T-helper 9 cell (primary cell): Measurements from ENCODE around the gene FRMD4A.
"Not testable (repeated sequence)": the region's sequence is repeated elsewhere in the genome, so short reads cannot be mapped to it uniquely, and the experiment has no call there.

ENCODE experiments used
- DNase-seq: peaks from one replicate; pipeline ENCODE4 v3.0.0-alpha.2; 2020

The FRMD4A gene

DNA sequence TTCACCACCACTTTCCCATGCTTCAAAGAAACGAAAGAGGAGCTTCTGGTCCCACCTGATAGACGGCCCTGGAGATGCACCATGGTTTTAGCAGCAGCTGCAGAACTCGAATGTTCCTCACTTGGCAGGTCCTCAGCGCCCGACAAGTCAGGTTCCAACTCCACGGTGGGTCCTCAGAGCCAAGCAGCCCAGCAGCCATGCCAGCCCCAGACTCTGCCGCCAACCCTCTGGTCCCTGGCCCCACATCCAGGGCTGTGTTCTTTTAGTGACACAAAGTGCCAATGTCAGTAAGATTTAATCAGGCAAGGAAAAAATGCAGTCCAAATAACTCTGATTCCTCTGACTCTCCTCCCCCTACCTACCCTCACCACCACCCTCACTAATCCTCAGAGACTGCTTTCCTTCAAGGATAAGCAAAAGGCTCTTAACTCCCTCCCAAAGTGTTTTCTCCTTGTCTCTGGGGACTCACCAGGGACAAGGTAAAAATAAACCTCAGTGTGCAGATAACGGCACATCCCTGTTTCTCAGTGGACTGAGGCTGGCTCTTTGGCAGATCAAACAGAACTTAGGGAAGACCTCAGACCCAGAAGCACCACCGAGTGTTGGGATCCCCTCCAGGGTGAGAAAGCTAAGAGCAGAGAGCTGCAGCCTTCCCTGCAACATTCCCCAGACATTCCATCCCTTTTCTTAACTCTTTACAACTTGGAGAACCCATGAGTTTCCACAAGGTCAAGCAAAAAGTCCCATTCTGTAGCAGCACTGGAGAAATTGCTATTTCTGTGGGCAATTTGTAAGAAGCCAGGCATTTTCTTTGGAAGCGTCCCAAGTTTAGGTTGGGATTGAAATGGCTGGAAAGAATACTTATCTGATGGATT is 358.9 kb downstream of the FRMD4A start:
- DNase-seq = no peak

DNA sequence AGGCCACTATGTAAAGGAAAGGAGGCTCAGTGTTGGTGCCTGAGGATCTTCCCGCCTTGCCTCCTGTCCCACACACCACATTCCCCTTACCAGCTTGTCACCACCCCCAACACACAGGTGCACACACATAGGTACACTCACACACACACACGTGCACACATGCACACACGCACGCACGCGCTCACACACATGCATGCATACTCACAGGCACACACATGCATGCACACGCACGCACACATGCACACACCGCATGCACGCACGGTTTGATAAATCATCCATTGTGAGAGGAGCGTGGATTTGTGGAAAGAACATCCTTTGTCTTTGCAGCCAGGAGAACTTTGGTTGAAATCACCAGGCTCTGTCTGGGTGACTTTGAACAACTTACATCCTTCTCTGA is 359.8 kb downstream of the FRMD4A start:
- DNase-seq = no peak

DNA sequence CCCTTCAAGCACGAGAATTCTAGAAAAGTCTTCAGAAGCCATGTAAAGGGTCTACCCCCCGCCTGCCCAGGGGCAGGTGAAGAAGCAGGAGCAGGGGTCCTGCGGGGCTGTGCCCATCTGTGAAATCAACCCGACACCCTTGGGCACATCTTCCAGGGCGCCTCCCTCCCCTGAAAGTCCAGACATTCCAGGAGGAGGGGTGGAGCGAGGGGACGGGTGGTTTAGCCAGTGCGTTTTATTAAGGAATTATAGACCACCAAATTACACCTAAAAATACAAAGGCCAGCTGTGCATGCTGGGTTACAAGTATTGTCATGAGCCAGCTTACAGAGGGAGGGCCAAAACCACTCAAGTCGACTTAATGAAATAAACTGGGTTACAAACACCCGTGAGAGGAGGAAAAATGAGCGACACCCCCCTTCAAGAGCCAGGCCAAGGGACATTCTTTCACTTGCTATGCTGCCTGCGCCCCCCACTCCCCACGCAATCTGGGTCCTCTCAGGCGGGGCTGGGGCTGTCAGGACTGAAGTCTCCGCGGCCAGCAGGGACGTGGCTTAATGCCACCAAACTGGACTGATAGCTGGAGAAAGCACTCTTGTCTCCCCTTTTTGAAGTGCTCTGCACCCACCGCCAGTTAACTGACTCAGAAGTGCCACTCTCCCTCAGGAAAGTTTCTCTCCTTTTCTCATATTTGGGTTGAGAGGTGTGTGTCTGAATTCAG is 360.3 kb downstream of the FRMD4A start:
- no peak for DNase-seq

DNA sequence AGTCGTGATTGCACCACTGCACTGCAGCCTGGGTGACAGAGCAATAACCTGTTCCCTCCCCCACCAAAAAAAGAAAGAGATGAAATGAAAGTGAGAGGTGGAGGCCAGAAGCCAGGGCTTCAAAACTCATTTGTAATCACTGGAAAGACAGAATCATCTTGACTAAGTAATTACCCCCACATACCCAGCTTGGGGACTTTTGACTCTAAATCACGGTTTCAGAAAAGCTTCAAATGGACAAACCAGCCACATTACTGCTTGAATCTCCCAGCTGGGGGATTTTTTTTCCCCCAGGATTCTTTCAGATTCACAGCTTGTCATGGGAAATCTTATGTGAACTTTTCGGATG is 361.0 kb downstream of the FRMD4A start:
- DNase-seq = no peak

DNA sequence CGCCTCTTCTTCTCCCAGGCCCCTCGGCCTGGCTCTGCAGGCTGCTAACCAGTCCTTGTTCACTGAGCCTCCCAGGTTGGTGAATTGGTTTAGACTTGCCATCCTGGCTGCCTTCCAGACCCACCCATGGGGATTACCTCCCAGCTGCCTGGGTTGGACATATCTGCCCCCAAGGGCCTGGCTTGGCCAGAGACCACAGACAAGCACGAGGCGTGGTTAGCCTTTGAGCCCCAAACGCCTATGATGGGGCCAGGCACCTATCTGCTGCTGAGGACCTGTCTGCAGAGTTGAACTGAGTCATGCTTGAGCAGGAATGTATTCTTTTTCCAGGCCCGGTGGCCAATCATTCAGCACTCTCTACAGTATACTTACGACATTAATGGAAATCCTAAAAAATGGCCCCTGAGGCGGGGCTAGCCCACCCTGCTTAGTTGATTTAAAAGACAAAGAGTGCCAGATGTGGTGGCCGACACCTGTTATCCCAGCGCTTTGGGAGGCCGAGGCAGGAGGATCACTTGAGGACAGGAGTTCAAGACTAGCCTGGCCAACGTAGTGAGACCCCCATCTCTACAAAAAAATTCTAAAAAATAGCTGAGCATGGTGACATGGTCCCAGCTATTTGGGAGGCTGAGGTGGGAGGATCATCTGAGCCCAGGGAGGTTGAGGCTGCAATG is 361.5 kb downstream of the FRMD4A start:
- no peak for DNase-seq

DNA sequence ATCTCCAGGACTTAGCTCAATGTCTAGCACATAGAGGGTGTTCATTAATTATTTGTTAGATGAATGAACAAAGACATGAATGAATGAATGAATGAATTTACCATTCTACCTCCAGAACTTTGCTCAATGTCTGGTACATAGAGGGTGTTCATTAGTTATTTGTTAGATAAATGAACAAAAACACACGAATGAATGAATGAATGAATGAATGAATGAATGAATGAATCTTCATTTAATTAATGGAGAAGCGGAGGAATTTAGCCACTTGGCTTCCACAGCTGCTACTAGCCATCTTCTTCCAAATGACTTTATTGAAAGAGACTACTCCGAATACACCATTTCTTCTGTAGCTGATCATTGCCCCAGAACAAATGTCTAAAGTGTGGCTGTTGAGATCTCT is 368.9 kb downstream of the FRMD4A start:
- no peak for DNase-seq

DNA sequence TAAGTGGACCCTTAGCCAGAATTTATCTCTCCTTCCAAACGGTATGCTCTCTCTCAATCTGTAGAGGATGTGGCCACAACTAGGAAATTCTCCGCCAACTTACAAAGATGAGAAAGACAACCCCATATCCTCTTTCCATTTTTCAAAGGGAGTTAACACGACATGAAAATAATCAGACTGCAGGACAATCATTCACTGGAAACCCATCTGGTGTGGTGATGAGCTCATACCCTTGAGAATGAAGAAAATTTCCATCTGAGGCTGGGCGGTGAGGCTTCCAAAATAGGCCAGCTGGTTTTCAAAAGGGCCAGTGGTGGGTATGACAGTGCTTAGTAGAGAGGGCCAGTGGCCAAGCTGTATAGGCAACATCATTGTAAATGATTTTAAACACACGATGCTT is 369.6 kb downstream of the FRMD4A start:
- no peak for DNase-seq

DNA sequence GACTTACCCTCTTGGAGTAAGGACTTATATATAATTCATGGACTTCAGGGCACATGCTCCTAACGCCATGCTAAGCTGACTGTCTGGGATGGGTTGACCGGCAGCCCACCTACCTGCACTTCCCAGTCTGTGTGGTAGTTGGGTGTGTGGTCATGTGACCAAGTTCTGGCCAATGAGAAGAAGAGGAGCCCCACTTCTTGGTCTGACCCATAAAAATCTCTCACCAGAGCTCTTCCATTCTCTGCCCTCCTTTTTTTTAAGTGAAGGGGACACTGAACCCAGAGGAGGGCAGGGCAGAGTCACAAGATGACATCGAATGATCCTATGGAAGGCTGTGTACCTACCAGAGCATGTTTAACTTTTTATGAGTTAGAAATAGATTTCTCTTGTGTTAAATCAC is 370.1 kb downstream of the FRMD4A start:
- DNase-seq = no peak

DNA sequence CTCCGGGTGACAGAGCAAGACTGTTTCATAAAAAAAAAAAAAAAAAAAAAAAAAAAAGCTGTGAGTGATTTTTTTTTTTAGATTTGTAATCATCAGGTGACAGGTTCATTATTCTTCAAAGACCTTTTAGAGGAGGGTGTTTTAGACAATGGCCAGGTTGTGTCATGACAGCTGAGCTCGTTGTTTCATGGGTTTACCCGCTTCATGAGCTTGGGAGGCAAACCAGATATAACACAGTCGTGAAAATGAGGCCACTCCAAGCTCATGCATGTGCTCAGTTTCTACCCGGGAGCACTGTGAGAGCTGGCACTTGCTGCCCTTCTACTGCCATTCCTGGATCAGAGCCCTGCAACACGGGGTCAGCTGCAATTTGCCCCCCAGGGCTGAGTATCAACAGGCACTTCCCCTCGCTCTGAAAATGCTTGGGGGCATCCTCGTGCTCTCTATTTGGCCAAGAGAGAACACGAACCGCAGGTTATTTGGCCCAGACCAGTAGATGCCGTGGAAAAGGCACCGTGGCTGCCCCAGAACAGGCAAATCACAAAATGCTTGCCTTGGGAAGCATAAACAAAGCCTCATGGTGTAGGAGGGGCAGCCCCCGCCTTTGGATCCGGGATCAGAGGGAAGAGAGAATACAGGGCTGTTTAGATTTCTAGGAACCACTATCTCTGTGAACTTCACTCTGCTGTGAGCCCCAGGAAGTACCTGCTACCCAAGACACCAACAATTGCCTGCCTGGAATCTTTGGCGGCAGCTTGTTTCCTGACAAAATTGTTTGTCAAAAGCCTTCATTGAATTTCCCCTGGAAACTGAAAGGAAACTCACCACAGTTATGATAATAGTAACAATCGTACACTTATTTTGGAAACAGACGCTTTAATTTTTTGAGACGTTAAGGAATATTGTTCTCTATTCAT is 371.0 kb downstream of the FRMD4A start:
- DNase-seq = no peak

DNA sequence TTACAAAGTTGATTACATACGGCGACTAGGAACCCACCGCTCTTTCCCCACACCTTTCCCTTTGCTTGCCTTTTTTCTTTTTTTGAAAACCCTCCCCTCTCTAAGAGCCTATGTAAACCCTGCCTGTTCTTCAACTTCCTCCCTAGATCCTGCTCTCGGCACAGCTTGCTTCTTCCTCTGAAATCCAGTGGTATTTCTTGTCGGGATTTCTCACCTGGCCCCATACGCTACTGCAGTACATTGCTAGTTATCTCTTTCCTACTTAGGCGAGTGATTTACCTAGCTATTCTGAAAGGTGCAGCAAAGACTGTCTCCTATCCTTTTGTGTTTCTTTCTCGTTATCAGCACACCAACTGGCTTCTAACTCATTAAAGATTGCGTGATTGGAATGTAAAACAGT is 372.9 kb downstream of the FRMD4A start:
- no peak for DNase-seq

DNA sequence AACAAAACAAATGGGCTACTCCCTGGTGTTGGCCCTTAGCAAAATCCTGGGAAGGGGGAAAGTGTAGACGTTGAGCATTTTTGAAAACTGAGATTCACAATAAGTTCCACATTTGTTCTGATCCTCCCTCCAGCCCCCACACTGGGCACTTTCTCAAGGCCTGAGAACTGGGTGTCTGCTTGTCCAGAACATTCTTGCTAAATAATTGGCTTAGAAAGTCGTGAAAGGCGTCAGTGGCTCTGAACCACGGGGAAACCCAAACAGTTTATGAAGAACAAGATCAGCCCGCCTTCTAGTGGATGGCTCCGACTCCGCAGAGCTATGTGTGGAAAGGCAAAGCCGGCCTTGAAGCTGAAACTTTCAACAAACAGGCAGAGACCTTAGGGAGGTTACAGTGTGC is 373.9 kb downstream of the FRMD4A start:
- DNase-seq = no peak

DNA sequence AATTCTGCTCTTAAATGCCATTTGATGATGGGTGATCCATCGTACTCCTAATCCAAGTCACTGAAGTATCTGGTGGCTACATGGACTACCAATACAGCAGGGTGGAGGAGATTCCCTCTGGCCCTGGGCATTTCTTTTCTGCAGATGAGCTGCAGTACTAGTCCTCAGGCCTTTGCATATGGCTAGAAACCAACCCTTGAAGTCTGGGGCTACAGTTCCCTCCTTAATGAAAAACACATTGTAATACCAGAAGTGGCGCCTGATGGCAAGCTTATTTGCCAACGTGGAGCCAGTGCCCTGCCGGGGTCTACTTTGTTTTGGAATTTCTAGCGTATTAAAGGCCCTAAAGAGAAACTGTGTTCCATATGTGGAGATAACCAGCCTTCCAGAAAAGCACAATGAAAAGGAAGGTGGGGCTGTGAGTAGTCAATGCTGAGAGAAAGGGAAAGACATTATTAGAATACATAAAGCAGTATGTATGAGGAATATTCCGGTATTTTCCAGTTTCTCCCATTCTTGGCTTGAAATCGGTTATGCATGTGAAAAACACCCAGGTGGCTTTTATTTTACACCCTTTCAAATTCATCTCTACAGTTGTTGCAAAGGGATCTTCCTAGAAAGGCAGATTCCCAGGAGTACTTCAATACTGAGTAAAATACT is 375.2 kb downstream of the FRMD4A start:
- DNase-seq = no peak

DNA sequence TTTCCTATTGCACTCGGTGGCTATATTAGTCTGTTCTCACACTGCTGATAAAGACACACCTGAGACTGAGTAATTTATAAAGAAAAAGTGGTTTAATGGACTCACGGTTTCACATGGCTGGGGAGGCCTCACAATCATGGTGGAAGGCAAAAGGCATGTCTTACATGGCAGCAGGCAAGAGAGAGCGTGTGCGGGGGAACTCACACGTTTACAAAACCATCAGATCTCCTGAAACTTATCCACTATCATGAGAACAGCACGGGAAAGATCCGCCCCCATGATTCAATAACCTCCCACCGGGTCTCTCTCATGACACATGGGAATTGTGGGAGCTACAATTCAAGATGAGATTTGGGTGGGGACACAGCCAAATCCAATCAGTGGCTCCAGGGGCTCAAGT is 376.5 kb downstream of the FRMD4A start:
- not testable (repeated sequence) for DNase-seq

DNA sequence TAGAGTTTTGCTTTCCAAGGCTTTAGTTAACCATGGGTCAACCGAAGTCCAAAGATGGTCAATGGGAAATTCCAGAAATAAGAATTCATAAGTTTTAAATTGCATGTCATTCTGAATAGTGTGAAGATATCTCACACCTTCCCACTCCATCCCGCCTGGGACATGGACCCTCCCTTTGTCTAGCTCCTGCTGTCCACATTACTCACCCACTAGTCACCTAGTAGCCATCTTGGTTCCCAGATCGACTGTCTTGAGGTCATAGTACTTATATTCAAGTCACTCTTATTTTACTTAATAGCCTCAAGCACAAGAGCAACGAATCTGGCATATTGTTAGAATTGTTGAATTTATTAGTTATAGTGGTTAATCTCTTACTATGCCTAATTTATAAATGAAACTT is 377.4 kb downstream of the FRMD4A start:
- no peak for DNase-seq

DNA sequence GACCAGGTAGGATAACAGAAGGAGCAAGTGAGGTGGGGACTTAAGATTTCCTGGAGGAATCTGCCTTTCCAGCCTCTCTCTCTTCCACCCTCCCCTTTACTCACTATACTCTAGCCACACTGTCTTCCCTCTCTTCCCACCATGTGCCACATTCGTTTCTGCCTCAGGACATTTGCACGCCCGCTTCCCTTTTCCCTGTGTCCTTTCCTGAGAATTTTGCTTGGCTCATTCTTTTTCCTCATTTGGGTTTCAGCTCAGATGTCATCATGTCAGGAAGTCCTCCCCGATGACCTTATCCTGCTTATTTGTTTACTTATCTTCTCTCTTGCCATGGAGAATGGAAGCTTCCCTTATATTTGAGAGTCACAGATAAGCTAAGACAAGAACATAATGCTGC is 380.2 kb downstream of the FRMD4A start:
- DNase-seq = no peak

DNA sequence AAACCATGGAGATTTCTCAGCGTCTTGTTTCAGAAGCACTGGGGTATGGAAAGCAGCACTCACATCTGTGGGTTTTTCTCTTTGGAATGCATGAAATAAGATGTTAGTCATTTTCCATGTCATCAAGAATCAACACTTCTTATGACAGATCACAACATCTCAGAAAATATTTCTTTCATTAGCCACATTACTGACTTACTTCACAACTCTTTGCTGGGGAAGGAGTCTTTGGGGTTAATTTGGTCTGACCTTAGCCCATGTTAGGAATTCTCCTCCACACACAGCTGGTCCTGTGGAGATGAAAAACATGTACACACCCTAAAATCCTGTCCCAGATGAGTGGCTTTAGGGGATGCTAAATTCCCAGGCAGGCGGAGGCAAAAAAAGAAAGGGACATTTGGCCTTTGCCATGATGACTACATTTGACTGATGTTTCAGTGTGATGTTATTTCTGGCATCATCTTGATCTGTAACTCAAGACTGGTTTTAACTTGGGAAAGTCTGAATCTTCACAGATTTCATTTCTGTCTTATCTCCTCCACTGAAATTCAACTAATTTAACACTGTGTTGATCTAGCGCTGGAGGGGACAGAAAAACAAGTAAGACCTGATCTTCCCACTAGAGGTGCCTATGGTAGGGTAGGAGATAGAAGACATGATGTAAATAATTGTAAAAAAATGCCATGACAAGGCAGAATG is 380.7 kb downstream of the FRMD4A start:
- no peak for DNase-seq

DNA sequence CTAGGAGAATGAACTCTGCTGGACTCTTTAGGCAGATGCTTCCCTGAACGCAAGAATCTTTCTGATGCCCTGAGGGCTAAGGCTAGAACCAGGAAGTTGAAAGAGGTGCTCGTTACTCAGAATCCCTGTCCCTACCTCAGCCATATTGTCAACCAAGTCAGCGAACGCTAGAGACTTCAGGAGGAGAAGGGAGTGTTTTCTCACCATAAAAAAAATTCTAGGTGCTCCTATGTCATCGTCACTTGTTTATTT is 384.6 kb downstream of the FRMD4A start:
- DNase-seq = no peak

DNA sequence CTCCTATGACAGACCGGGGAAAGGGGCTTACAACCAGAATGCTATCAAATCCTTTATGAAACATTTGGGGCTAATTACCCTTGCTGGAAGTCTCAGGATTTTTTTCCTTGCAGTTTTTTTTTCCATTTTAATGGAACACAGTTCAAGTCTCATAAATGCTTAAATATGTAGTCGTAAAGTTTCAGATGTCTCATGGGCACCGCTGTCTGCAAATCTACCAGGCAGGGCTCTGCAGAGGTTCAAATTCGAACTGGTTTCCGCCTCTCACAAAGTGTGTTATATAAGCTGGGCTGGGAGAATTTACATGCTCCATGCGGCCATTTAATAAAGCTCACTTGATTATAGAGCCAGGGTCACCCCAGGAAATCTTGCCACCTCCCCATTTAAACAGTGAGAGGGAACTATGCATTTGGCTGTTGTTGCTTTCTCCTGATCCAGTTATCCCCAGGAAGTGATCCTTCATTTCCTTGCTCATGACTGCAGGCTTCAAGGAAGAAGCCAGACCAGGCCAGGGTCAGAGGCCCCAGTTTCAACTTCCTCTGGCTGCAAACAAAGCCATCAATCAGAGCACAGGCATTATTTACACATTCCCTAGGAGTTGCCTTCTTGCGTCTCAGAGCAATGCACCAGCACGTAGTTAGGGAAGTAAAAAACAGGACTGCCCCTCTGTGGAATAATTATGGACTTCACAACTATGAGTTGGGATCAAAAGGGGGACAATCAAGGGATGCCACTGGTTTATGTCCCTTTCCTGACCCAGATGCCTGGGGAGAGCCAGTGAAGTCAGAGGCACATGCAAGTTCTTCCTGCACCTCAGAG is 385.1 kb downstream of the FRMD4A start:
- no peak for DNase-seq

DNA sequence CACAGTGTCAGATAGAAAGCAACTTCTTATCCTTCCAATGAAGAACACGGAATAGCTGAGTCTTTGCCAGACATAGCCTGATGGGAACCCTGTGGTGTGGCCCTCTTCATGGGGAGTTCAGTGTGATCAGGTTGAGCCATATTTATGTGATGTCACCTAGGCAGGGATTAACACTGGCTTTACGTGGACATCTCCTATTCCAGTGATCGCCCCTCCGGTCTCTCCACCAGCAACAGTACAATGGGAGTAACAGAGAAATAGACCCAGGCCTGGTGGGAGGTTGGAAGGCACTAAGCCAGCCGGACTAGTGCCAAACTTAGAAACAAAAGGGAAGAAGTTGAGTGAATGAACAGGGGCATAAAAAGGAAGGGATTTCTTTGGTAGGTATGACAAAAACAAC is 385.9 kb downstream of the FRMD4A start:
- DNase-seq = no peak

DNA sequence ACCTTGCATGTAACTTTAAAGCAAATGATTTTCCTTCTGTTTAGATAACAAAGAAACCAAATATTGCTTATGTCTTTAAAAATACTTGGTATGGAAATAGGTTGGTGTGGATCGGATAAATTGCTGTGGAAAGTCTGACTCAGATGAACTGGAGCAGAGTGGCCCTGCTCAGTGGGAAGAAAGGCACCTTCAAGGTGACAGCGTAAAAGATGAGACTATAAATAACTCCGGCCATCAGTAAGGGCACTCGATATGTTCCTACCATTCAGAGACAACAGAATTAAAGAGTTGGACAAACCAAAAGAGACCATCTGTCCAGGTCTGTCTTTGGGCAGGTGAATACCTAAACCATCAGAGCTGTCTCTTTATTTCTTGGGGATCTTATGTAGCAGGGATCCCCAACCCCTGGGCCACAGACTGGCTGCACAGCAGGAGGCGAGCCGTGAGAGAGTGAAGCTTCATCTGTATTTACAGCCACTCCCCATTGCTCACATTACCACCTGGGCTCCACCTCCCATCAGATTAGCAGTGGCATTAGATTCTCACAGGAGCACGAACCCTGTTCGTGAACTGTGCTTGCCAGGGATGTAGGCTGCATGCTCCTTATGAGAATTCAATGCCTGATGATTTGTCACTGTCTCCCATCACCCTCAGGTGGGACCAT is 386.9 kb downstream of the FRMD4A start:
- no peak for DNase-seq
